Kidney glomerular epithelial cell (primary cell): ENCODE results near the gene VWC2L.

ENCODE experiments used
- DNase-seq: peaks from one replicate; lab custom pipeline; 2025; lab: John Stamatoyannopoulos, UW

VWC2L gene

DNA sequence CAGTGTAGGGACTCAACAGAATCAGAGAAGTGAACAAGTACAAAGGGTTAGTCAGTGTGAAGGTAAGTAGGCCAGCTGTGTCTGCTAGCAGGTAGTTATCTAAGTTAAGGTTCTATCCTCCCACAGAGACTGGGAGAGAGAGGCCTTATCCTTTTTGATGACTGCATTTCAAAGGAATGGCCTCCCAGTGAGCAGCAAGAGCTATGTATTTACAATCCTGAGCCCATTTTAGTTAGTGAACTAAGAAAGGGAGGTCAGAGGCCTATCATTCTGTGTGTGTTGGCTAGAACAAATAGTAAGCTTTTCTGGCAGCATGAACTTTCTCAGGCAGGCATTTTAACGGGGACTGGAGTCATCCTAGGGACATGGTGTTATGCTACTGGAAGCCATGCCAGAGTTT, 182.9 kb downstream of the VWC2L start:
- DNase-seq, result peak; percentile 98

DNA sequence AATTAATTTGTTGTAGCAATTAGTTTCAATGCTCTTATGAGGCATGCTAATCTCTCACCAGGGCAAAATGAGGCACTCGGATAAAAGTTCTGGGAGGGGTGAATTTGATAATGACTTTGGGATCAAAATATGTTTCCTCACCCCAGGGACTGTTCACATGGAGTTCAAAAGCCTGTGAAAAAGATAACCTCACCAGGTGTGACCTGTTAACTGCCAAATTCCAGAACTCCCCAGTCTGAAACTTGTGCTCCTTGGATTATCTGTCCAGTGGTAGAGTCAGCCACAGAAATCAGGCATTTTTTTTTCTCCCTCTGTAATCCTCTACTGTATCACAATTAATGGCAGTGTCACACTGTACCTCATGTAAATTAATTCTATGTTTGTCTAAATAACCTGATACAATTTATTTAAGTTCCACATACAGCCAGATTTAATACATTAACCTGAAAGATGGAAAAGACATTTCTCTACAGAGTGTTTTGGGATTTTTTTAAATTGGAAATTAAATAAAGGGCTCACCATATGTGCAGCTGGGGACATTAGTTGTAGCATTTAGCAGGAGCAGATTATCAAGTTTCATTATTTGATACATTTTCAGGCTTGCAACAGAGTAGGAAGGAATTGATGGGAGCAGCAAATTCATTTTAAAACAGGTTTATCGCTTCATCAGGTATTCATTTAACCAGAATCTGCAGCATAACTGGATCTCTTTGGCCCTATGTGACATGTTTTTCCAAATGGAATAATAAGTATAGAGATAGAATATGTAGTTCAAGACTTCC, 191.2 kb downstream of the VWC2L start:
- no peak for DNase-seq

DNA sequence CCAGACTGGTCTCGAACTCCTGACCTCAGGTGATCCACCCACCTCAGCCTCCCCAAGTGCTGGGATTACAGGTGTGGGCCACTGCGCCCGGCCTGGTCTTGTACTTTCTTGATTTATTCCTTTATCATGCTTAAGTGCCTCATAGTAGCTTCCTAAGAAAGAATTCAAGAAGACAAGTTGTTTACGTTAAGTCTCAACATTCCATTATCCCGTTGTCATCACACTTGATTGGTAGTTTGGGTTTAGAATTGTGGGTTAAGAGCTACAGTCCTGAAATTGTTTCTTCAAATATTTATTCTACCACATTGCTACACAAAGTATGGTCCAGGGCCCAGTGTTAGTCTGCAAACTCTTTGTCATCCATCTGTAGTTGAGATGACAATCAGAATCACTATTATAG, 194.0 kb downstream of the VWC2L start:
- DNase-seq, result peak; percentile 47

DNA sequence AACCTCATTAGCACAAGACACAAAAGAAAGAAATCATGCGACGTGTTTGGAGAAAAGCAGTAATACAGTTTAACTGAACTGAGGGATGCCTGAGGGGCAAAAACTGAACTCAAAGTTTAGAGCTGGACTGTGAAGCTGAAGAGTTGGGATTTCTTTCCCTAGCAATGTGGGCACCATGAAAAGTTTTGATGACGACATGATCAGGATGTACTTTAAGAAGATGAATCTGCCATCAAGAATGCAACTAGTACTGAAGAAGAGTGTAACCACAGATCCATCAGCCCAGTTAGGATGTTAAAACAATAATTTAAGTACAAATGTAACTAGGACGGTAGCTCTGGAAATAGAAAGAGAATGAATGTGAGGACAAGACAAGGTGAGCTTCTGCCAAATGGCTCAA, 196.2 kb downstream of the VWC2L start:
- no peak for DNase-seq

DNA sequence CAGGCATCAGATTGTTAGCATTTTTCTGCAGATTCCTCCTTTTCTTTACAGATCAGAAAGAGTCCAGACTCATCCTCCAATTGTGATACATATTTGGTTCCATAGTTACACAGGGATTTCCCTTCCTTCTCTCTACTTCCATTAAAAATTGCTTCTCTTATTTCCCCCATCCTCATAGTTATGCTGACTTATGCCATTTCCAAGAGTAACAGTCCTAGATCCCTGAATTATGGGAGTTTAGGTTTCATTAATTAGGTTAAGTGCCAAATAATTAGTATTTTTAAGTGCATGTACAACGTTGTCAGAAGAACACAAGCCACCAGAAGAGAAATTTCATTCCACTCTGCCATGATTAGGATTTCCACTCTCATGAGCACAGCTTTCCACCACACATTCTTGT, 200.2 kb downstream of the VWC2L start:
- no peak for DNase-seq

DNA sequence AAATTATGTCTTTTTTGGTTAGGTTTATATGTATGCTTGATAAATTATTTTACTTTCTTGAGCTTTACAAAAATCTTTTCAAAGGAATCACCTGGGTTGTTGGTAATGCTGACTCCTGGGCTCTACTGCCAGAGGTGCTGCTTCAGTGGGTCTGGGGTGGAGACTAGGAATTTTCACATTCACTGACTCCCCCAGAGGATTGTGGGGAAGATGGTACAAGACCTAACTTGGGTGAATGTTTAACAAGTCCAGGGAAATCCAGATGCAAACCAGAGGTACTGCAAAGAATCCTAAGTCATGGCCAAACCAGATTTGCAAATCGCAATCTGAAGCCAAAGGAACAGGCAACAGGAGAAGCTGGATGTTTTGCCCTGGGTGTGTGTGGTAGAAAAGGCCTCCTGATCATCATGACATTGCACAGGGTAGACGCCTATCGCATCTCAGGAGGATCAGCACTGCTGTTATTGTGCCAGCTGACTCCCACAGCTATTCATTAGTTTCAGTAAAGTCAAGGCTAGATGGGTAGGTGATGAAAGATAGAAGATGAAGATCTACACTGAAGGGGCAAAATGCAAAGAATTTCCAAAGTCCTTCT, 213.4 kb downstream of the VWC2L start:
- peak; percentile 20 for DNase-seq

DNA sequence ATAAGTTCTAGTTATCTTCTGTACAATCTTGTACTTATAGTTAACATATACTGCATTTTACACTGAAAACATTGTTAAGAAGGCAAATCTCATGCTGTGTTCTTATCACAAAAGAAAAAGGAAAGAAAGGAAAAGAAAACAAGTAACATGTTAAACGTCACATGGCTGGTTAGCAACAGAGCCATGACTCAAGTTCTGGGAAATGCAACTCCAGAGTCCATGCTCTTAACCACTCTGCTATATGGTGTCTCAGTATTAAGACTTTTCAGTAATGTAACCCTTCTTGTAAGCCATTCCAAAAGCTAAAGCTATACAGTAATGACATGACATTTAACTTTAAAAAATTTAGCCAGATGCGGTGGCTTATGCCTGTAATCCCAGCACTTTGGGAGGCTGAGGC, 217.2 kb downstream of the VWC2L start:
- DNase-seq, result no peak
